GM19438 (cell line): ENCODE data around the gene ZMIZ1.
A peak's percentile ranks its signal among the peaks of the same experiment; 100 is the strongest.

Experiments used
- ATAC-seq: cut with Tn5 transposase; IDR thresholded peaks from one replicate; pipeline ENCODE4 v1.9.1; 2021; ENCODE audit warnings: low read depth; ENCODE audit not compliant: unreplicated experiment

ZMIZ1 gene, protein sequence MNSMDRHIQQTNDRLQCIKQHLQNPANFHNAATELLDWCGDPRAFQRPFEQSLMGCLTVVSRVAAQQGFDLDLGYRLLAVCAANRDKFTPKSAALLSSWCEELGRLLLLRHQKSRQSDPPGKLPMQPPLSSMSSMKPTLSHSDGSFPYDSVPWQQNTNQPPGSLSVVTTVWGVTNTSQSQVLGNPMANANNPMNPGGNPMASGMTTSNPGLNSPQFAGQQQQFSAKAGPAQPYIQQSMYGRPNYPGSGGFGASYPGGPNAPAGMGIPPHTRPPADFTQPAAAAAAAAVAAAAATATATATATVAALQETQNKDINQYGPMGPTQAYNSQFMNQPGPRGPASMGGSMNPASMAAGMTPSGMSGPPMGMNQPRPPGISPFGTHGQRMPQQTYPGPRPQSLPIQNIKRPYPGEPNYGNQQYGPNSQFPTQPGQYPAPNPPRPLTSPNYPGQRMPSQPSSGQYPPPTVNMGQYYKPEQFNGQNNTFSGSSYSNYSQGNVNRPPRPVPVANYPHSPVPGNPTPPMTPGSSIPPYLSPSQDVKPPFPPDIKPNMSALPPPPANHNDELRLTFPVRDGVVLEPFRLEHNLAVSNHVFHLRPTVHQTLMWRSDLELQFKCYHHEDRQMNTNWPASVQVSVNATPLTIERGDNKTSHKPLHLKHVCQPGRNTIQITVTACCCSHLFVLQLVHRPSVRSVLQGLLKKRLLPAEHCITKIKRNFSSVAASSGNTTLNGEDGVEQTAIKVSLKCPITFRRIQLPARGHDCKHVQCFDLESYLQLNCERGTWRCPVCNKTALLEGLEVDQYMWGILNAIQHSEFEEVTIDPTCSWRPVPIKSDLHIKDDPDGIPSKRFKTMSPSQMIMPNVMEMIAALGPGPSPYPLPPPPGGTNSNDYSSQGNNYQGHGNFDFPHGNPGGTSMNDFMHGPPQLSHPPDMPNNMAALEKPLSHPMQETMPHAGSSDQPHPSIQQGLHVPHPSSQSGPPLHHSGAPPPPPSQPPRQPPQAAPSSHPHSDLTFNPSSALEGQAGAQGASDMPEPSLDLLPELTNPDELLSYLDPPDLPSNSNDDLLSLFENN

DNA sequence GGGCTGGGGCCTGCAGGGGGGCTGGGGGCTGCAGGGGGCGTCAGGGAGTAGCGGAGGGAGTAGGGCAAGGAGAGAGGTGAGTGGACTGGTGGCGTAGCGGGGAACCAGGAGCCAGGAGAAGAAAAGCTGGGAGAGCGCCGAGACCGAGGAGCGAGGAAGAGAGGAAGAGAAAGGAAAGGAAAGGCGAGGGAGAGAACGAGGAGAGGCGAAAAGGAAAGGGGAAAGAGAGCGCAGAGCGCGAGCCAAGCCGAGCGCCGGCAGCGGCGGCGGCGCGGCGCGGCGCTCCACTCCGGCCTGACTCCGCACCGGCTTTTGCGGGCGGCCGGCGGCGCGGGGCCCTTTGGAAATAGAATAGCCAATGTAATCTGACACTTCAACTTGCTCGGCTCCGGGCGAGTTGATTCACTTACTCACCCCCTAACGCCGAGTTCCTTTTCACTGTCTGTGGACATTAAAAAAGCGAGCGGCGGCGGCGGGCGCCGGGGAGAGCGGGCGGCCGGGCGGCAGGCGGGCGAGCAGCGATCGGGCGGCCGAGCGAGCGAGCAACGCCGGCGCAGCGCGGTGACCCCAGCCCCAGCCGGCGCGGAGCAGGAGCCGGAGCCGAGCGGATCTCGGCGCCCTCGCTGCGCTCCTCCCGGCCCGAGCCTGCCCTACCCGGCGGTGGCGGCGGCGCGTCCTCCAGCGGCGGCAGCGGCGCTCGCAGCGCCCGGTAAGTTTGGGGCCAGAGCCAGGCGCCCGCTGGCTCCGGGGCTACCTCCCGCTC lies at the start of gene ZMIZ1:
Gene ZMIZ1, plus strand, starts transcription at position 405 of the 763 bp plus-strand sequence. CDS start 132,667 bp downstream, outside the sequence.
- ATAC-seq = peak; percentile 54

DNA sequence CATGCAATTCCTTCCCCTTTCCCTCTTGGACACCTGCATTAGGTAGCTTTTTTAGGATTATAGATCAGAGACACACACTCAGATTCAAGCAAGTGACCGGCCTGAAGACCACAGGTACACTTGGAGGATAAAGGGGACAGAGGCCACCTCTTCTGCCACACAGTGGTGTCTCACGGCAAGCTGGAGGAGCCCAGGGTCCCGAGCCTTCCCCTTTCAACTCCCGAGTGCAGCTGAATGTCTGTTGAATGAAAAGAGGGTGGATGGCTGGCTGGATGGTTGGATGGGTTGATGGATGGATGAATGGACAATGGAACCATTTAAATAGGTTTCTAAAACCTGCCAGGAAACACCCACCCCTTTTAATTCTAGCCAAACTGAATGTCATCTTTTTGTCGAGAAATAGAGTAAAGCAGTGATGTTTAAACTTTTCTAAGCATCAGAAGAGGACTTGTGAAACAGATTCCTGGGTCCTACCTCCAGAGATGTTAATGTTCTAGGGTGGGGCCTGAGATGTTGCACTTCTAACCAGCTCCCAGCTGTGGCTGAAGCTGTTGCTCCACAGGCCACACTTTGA lies 49.2 kb upstream of the ZMIZ1 start:
- no peak for ATAC-seq

DNA sequence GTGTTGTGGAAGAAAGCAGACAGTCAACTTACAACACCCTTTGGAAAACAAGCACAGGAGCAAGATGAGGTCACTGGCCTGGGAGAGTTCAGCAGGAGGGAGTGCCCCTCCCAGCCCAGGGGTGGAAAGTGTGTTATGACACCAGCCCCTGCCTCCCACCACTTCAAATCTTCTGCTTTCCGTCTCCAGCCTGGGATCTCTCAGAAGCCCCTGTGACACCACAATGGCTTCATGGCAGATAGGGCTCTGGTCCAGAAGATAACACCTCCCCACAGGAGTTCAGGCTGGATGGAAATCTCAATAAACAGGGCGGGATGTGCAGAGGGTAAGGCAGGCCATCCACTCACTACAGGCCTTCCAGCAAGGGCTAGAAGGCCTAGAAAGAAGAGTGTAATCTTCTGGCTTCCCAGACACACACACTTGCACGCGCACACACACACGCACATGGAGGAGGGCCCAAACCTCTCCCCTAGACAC lies 48.7 kb upstream of the ZMIZ1 start:
- ATAC-seq = no peak

DNA sequence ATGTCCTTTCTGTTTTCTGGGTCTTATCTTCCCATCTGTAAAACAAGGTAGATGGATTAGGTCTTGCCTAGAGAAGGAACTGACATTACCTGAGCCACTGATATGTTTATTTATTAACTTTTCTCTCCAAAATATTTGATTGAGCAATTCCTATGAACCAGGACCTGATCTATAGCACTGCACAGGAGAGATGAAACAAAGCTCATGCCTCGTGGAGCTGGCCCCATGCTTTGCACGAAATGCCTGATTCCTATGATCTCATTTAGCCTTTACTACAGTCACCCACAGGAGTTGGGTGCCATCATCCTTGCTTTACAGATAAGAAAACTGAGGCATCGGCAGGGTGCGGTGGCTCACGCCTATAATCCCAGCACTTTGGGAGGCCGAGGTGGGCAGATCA lies 48.2 kb upstream of the ZMIZ1 start:
- ATAC-seq = no peak

DNA sequence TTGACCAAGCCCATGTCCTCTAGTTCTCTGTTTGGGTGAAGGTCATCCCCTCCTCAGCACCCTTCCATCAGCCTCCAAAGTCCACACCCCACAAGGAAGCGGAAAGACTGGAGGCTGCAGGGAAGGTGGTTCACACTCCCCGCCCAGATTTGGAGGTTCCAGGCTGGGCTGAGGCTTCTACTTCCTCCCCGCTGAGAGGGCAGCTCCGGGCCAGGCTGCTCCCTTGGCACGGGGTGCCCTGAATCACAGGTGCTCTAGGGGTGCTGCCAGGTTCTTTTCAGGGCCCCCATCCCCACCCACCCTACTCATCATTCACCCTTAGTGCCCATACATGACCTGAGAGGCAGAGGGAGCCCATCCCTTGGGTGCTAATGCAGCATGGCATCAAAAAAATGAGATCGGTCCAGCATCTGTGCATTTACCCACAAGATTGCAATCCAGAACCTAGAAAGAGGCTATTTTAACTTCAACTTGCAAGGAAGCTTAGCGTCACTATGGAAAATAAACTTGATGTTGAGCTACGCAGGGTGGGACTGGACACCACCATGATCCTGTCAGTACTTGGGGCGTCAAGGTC lies 47.3 kb upstream of the ZMIZ1 start:
- ATAC-seq = no peak

DNA sequence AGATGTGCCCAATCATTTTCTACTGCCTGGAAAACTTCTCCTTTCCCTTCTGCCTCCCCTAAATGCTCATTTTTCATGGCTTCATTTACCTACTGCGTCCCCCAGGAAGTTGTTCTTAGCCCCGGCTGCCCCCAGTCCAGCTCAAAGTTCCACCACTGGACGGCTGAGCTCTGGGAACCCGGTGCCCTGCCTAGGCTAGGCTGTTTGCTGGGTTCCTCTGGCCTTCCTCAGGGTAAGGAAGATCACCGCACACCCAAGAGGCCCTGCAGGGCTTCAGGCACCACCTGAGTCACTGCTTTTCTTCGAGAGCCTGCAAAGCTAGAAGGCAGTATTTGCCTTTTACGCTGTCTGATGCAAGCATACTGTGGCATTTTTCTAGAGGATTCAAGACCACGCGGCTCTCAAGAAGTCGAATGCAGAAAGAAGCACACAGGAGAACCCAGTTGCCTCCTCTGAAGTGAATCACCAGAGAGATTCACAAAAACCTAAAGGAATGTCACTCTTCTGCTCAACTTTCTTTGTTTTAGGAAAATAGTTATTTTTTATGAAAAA lies 46.7 kb upstream of the ZMIZ1 start:
- ATAC-seq = no peak

DNA sequence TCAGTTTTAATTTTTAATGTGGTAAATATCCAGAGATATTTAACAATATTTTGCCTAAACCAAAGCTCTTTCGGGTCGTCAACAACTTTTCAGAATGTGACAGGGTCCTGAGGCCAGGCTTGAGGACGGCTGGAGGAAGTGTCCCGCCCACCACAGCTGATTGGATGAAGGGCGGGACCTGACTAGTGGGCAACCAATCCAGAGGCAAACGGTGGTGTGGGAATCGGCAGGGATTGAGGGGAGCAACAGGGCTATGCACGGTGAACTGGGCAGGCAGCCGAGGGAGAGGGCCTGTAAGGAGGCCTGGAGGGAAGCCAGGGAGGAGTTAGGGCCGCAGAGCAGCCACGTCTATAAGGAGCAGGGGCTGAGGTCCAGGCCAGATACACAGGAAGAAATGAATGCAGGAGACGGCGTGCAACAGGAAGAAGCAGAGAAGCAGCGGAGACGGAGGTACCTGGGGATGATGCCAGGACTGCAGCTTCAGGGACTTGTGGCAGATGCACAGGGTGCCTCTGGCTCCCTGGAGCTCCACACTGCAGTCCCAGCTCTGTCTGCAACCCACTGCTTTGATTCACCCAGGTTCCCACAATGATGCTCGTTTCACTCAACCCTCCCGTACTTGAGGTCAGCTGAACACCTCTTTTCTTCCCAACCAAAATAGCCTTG lies 46.1 kb upstream of the ZMIZ1 start:
- no peak for ATAC-seq

DNA sequence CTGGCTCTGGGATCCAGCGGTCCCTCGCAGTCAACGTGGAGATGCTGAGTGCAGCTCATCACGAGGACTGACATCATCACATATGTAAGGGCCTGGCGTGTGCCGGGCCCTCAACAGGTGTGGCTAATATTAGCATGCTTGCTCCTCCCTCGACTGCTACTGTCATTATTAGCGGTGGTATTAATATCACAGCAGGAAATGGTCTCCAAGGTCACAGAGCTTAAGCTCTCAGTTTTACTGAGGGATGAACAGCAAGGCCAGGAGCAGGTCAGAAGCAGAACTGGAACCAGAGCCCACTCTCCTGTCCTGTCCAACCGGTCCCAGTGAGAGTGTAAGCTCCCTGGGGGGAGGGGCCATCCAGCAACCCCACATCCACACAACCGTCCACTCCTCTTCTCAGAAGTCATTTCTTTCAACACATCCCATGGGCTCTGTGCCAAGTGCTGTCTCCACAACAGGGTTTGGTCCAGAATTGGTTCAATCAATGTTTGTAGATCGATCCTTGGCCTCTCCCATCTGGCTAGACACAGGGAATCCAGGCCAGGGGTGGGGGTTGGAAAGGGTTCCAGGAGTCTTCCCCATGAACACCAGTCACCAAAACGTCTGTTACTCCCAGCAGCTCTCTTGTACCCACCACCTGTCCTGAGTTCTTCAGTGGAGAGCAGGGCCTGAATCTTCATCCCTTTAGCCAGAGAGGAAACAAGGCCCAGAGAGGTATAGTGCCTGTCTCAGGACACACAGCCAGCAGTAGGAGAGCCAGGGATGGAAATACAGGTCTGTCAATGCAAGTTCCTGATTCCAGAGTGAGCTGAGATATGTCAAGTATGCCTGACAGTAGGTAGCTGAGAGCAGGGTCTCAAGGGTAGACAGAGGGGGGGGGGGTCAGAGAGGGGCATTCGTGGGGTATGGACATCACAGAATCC lies 45.3 kb upstream of the ZMIZ1 start:
- ATAC-seq = peak; percentile 64

DNA sequence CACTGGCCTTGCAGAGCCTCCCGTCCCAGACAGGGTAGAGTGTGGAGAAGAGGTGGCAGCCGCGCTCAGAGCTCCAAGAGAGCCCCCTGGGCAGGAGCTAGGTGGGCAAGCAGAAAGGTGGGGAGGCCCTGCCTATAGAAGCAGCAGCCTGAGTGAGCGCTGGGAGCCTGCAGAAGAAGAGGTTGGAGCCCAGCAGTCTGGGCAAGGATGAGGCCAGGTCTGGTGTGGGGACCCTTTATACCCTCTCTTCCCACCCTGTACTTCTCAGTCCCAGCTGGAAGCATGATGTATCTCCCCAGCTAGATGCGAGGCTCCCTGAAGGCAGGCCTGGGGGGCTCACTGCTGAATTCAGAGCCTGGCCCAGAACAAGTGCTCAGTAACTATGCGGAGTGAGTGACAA lies 44.5 kb upstream of the ZMIZ1 start:
- ATAC-seq = no peak

DNA sequence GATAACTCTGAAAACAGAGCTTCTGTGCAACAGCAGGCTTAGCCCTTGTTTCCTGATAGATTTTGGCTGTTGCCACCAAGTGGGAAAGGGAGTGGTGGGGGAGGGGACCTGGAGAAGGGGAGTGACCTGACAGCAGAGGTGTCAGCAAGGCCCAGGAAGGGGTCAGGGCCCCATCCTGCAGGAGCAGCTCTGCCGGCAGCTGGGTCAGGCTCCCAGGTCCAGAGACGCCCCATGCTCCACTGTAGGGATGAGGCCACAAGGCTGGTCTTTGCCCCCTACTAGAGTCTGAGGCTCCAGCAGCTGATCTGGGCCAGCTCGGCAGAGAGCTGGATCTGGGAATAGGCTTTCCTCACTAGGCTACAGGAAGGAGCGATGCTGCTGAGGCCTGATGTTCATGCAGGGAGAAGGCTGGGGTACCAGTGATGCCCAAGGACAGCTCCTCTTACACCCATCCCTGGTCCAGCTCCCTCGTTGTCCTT lies 44.0 kb upstream of the ZMIZ1 start:
- no peak for ATAC-seq

DNA sequence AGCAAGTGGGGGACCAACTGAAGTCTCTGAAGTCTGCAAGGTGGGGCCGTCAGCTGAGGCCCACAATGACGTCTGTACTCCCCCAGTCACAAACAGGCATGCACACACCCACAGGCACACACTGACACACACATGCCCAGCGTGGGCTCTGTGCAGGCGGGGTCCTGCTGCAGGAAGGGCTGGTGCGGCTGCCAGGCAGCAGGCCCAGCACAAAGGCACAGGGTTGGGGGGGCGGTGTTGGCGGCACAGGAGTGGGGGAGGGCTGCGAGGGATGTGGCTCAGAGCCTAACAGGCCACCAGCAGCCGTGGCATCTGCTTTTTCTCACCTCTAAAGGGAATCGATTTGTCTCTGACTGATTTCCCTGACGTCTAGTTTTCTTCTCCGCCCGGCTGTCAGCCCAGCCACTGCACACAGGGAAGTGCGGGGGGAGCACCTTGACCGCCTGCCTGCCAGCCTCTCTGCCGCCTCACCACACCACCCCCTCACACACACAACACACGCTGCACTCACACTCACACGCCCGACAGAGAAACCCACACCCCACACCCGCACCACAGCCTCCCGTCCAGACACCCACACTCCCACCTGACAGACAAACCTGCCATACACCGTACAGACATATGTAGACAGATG lies 43.5 kb upstream of the ZMIZ1 start:
- ATAC-seq = no peak

DNA sequence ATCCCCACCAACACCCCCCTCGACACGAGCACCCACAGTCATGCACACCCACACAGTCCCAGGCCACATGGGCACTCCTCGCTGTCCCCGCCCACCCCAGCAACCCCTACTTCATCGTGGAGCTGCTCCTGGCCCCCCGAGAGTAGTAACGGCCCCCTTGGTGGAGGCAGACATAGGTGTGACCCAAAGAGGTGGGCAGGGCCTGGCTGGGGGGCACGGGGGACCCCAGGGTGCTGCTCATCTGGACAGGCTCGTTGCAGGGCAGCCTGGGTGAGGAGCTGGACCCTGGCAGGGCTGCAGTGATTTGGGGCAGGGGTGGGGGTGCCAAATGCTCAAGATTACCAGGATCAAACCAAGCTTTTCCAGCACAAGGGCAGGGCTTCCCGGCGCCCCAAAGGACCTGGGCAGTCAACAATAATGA lies 42.4 kb upstream of the ZMIZ1 start:
- no peak for ATAC-seq

DNA sequence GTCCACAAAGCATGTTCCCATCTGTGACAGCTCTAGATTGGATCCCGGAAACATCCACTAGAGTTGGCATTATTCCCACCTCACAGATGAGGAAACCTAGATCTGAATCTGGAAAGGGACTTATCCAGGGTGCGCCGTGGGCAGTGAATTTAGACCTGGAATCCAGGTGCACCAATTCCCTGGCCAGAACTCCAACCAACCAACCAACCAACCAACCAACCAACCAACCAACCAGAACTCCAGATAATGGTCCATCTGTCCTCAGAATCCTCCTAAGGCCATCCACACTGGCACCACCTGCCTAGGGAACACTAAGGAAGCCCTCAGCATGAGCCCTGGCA lies 42.0 kb upstream of the ZMIZ1 start:
- ATAC-seq = no peak

DNA sequence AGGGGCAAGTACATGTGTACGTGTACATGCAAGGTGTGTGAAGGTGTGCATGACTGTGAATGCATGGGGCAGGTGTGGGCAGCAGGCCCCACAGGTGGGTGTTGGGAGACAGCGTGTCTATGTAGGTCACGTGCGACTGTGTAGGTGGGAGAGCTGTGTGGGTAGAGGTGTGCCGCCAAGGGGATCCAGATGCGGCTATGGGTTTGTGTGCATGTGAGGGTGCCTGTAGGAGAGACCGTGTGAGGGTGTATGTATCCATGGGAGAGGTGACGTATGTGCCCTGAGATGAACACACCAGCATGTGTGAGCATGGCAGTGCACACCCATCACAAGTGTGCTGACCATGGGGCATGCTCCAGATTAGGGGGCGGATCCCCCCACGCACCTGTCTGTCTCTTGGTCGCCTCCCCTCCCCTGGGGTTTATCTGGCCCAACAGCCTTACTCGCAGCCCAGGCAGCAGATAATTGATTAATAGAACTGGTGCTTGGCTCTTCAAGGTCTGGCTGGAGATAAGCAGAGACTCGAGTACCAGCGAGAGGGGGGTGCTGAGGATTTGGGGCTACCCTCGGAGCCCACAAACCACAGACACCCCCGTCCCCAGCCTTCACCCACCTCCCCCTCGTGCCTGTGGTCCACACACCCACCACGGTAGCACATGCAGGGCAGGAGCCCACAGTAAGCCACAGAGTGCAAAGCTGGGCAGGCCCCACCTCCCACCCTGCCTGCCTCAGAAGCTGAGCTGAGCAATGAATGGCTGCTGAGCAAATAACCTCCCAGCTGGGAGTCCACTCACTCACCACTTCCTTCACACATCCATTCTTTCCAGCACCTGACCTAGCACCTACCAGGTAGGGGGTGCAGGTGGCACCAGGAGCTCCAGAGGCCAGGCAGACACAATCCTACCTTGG lies 41.4 kb upstream of the ZMIZ1 start:
- no peak for ATAC-seq

DNA sequence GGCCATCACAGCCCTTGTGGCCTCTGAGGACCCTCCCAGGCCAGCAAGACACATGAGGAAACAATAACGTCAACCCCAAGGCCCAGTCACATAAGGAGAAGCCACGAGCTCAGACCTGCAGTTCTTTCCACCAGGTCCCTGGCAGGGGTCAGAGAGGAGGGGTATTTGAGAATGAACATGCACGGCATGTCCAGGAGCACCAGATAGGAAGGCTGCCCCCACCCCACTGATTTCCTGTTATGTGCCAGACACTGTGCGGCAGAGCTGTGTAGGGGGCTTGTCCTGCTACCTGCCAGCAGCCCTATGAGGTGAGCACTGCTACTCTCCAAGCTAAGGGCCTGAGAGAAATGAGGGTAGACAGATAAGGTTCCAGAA lies 40.7 kb upstream of the ZMIZ1 start:
- no peak for ATAC-seq

DNA sequence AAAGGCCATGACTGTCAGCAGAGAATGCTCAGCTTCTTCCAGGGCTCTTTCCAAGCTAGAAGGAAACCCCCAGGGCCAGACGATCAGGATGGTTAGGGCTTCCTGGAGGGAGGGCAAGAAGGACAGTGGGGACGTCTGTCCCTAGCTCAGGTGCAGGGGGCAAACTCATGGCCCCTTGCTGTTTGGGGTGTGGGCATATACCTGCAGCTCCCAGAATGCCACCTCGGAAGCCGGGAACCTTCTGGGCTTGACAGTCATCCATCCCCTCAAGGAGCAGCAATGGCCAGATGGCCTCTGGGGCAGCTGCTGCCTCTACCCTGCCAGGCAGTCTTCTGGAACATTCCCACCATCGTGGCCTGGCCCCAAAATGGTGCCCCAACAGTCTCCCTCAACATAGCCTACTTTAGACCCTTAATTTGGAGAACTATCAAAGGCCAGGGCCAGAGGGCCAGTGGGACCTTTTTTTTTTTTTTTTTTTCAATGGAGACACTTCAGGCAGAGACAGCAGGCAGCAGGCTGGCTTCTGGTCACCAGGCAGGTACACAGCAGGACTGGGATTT lies 40.2 kb upstream of the ZMIZ1 start:
- no peak for ATAC-seq
